B cell (primary cell): ENCODE measurements around the gene PLAAT1.

Source experiments
- EZH2 ChIP-seq: IDR thresholded peaks from 2 replicates; pipeline ENCODE4 v1.6.1; 2012; ENCODE audit warnings: borderline replicate concordance, low read depth, mild to moderate bottlenecking, moderate library complexity, low read length; ENCODE audit not compliant: insufficient read depth, poor library complexity, severe bottlenecking
- TF ChIP-seq, protein P1 (sequence below): fragments of 200-600 bp; IDR thresholded peaks from one replicate; pipeline ENCODE4 v1.8.0; 2022; ENCODE audit warnings: antibody characterized with exemption, mild to moderate bottlenecking

DNA sequence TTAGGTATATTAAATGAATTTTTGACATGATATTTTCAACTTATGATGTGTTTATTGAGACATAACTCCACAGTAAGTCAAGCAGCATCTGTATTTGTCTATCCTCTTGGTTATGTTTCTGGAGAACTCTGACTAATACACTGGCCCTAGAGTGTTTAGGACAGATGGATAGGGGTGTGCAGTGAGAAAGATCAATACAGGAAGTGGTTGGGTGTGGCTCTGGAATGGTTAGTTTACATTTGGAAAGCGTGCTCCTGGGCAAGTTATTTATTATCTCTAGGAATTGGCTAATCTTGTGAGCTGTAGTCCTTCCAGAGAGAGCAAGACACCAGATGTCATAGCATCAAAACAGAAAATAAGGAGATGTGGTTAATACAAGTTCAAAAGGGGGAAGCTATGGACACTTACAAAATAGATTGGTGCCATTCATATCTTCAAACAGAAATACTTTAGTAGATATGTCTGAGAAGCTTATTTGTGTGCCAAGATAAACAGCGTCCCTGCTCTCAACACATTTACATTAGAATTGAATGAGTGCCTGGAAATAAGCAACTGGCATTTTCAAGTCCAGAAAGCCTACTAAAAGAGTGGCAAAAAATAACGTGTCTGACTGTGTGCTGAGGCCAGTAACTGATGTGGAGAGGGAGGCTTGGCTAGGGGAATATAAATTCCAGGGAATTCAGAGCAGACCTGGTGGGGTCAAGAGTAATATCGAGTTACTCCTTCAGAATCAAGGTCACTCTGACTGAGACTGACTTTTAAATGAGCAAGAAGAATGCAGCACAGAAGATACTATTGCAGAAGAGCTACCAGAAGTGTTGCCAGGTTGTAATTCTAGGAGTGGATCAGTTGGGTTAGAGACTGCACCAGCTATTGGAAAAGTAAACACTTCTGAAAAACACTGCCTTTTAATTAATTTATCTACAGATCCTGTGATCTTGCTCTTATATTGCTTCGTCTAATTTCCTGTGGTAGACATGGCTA is 33.4 kb upstream of the PLAAT1 start:
- TF ChIP-seq, protein P1, sequence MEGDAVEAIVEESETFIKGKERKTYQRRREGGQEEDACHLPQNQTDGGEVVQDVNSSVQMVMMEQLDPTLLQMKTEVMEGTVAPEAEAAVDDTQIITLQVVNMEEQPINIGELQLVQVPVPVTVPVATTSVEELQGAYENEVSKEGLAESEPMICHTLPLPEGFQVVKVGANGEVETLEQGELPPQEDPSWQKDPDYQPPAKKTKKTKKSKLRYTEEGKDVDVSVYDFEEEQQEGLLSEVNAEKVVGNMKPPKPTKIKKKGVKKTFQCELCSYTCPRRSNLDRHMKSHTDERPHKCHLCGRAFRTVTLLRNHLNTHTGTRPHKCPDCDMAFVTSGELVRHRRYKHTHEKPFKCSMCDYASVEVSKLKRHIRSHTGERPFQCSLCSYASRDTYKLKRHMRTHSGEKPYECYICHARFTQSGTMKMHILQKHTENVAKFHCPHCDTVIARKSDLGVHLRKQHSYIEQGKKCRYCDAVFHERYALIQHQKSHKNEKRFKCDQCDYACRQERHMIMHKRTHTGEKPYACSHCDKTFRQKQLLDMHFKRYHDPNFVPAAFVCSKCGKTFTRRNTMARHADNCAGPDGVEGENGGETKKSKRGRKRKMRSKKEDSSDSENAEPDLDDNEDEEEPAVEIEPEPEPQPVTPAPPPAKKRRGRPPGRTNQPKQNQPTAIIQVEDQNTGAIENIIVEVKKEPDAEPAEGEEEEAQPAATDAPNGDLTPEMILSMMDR, result no peak
- TF ChIP-seq EZH2, result no peak
